Measurements from ENCODE around the gene JMJD7. TPM values are rescaled to one million over a fixed set of nuclear protein-coding genes. Genes with fewer than 3 reads are reported as not detected.

The JMJD7 gene
- total and polyA plus RNA-seq, 9 of the 15 experiments (the other 6 are each of a cell fraction or from before 2014, with no cell fraction given) = 1.2 to 13.9 (median 6.1) TPM

GRCh38 chr15:41881920-41882688 is 54.2 kb downstream of the JMJD7 start:
- H3K4me3 ChIP-seq = no peak overlapping the region
- no peaks in the 10 kb centered on the region for H3K79me2 ChIP-seq (ENCODE audit: control insufficient read depth, insufficient read depth, low read length)
- no peak overlapping the region for H3K4me2 ChIP-seq (ENCODE audit: insufficient read depth, low read length)
- H3K9me3 ChIP-seq (replicated peaks; ENCODE audit: control insufficient read depth, insufficient read depth, low read depth, low read length) = no peaks in the 10 kb centered on the region
- 0 out of 4 replicates have a peak overlapping the region, but pooled peaks of 1 of the 2 experiments have one; percentile 70 for H3K9ac ChIP-seq (ENCODE audit: insufficient read depth in 1 of 2, low read depth in 2 of 2, low read length in 2 of 2)
- BruUV-seq (replicated peaks) = no TSS peak
- POLR2A ChIA-PET = interaction anchor here (0.6 to 1.0 kb wide), 2 partner anchors 9 to 925 kb away, joined by 3 read pairs; no protein-coding TSS in a partner anchor
- in situ Hi-C loops (cut with MboI) = no loop called here
- H3K36me3 ChIP-seq (ENCODE audit: control insufficient read depth, insufficient read depth, low read length) = no peaks in the 10 kb centered on the region
- H3K27me3 ChIP-seq (ENCODE audit: control insufficient read depth in 2 of 2, insufficient read depth in 2 of 2, low read length in 2 of 2) = peaks cover 25 to 81% of the 10 kb centered on the region in 2 experiments; a peak in 4 of 5 replicates
- no peak overlapping the region for H3K27ac ChIP-seq (ENCODE audit: extremely low read depth, low read depth, low read length)
- ATAC-seq (peak; percentile 75), DNase-seq (ENCODE audit: extremely low read depth in 1 of 4, low spot score in 3 of 4) (peak; percentile 27 to 75 (median 60)), FAIRE-seq (no peak)
- WGBS (ENCODE audit: insufficient coverage, low coverage, missing lambda C conversion rate) = 41% methylated on average over 25 of the region's 81 CpGs
- peaks cover 2 to 36% of the 10 kb centered on the region in 2 experiments; a peak in 3 of 5 replicates for H3K4me1 ChIP-seq (replicated peaks in 1 of 2; ENCODE audit: control insufficient read depth in 2 of 2, insufficient read depth in 2 of 2, low read length in 2 of 2)
- CTCF ChIA-PET (ENCODE audit: low intra/inter-chr PET ratio) = no interaction called here
- no peaks in the 10 kb centered on the region for H3K9me1 ChIP-seq (ENCODE audit: control insufficient read depth, insufficient read depth, low read length)
- intact Hi-C loops (cut with micrococcal nuclease) = no loop called here
- 0 out of 2 replicates have a peak overlapping the region, but pooled peaks have one; percentile 38 for H2AFZ ChIP-seq (ENCODE audit: low read depth, low read length)
- H4K20me1 ChIP-seq (replicated peaks; ENCODE audit: control insufficient read depth, insufficient read depth, low read length) = peaks cover 9% of the 10 kb centered on the region; the same call in 1 of the 2 replicates
- TF ChIP-seq YBX1 (IDR thresholded peaks at IDR 0.05) (no peak), CXXC5 (CRISPR knock-in tag; IDR thresholded peaks at IDR 0.05) (peak; percentile 61; the same call in 1 of the 2 replicates), ZBTB33 (CRISPR knock-in tag; IDR thresholded peaks at IDR 0.05) (0 out of 2 replicates have a peak, but pooled peaks have one; percentile 10), VEZF1 (CRISPR knock-in tag; IDR thresholded peaks at IDR 0.05) (0 out of 2 replicates have a peak, but pooled peaks have one; percentile 20), TRIM25 (IDR thresholded peaks at IDR 0.05; ENCODE audit: borderline replicate concordance) (no peak), ZNF431 (CRISPR knock-in tag; IDR thresholded peaks at IDR 0.05) (no peak), ZNF124 (CRISPR knock-in tag; IDR thresholded peaks at IDR 0.05) (no peak), L3MBTL2 (IDR thresholded peaks at IDR 0.05) (peak; percentile 88), UBTF (IDR thresholded peaks at IDR 0.05; ENCODE audit: borderline replicate concordance in 1 of 2, low read depth in 2 of 2, low read length in 2 of 2) (peak in 1 of 2 experiments; percentile 61; a peak in 1 of 4 replicates), USF1 (CRISPR knock-in tag; IDR thresholded peaks at IDR 0.05) (peak; percentile 23; the same call in 1 of the 2 replicates), BHLHE40 (IDR thresholded peaks at IDR 0.05; ENCODE audit: low read length) (0 out of 2 replicates have a peak, but pooled peaks have one; percentile 30)
